Ramos (cell line): ENCODE data around the gene LILRB1.
"Not testable (repeated sequence)": the region's sequence is repeated elsewhere in the genome, so short reads cannot be mapped to it uniquely, and the experiment has no call there.

Source experiments
- in situ Hi-C: fragments of 300-500 bp; cut with MboI; formaldehyde crosslinking; loops from one replicate; pipeline ENCODE4 v1.14.3; 2022; ENCODE audit warnings: low sequenced_read_pairs; ENCODE audit not compliant: unreplicated experiment

Gene LILRB1

GRCh38 chr19:54630262-54630661, at the start of gene LILRB1:
TSS of gene LILRB1 (plus strand) at chr19:54630484. CDS start at chr19:54631074, 590 bp downstream.
- in situ Hi-C loops: loop anchor here (5.0 kb wide), 1 partner anchor 333 kb away; no protein-coding TSS in a partner anchor

DNA sequence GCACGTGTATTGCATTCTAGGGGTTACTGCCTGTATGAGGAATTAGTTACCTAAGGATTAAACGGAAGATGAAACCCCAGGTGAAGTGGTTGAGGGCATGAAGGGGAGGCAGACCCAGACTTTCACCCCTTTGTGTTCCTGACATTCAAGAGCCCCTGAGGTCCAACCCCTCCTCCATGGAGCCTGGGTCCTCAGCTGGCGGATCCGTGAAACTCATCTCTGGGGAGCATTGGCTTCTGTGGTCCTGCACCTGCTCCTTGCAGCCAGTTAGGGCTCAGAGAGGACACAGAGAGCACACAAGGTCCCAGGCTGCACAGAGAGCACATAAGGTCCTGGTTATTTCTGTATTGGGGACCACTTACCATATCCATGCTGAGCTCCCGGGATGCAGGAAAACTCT, 43.9 kb upstream of the LILRB1 start:
- in situ Hi-C loops: no loop called here

DNA sequence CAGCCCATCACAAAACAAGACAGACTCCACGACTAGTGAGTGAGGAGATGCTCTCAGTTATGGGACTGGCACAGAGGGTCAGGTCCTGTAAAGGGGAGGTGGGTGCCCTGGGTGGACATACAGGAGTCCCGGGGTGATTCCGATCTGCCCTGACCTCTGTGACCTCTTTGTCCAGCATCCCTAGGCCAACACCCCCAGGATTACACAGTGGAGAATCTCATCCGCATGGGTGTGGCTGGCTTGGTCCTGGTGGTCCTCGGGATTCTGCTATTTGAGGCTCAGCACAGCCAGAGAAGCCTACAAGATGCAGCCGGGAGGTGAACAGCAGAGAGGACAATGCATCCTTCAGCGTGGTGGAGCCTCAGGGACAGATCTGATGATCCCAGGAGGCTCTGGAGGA, 43.3 kb upstream of the LILRB1 start:
- in situ Hi-C loops: no loop called here

- in situ Hi-C loops: not testable (repeated sequence)
Observed at GRCh38 chr19:54593445-54593844, 36.8 kb upstream of the LILRB1 start, which contains the start of gene LILRA1. TSS of gene LILRA1 (plus strand) at chr19:54593632. CDS start at chr19:54594245, 613 bp downstream.

DNA sequence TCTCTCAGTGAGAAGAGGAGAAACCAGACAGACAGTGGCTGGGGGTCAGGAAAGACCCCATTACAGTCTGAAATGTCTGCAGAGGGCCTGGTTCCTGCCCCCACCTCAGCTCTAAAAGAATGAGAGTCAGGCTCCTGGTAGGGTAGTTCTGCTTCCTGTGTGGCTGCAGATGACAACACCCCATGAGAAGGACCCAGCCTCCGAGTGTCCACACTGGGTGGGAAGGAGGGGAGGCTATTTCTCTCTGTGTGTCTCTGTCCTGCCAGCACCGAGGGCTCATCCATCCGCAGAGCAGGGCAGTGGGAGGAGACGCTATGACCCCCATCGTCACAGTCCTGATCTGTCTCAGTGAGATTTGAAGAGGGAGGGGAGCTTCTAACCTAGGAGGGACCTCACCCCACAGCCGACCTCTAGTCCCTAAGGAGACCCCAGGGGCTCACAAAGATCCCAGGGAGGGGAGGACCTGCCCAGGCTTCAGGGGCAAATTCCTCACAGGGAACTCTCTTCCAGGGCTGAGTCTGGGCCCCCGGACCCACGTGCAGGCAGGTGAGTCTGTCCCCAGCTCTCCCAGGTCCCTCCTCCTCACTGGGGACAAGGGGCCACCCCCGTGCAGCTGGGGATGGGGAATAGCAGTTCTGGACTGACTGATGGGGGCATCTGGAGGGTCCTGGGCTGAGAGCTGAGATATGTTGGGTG, 36.2 kb upstream of the LILRB1 start:
- in situ Hi-C loops: not testable (repeated sequence)

- in situ Hi-C loops: no loop called here
Observed at GRCh38 chr19:54594737-54595136, 35.5 kb upstream of the LILRB1 start.

DNA sequence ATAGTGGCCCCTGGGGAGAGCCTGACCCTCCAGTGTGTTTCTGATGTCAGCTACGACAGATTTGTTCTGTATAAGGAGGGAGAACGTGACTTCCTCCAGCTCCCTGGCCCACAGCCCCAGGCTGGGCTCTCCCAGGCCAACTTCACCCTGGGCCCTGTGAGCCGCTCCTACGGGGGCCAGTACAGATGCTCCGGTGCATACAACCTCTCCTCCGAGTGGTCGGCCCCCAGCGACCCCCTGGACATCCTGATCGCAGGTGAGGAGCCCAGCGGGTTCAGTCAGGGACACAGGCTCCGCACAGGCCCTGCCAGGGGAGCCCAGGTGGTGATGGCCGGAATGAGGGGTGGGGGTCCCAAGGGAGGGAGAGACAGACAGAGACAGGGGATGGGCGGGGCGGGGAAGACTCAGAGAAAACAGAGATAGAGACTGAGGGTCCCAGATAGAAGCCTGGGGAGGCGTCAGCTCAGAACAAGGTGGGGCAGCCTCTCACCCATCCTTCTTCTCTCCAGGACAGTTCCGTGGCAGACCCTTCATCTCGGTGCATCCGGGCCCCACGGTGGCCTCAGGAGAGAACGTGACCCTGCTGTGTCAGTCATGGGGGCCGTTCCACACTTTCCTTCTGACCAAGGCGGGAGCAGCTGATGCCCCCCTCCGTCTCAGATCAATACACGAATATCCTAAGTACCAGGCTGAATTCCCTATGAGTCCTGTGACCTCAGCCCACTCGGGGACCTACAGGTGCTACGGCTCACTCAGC, 34.4 kb upstream of the LILRB1 start:
- in situ Hi-C loops: not testable (repeated sequence)

- in situ Hi-C loops: no loop called here
Observed at GRCh38 chr19:54600212-54600611, 30.1 kb upstream of the LILRB1 start.

DNA sequence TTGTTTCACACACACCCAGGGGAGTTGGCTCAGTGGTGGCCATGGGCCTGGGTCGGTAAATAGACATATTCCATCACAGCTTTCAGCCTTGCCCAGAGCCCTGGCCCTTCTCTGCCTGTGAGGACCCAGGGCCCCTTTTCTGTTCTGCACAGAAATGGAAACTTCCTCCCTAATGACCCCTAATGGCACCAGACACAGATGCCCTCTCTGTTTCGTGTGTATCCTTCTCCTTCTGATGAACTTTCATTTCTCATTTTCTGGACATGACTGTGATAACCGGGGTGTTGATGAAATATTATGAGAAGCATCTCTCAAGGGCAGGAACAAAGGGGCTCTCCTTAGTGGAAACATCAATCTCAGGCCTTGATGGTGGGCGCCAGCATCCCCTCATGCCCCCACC, 24.1 kb upstream of the LILRB1 start:
- in situ Hi-C loops: no loop called here

GRCh38 chr19:54606891-54607784, 23.1 kb upstream of the LILRB1 start:
- in situ Hi-C loops: no loop called here

- in situ Hi-C loops: no loop called here
Observed at GRCh38 chr19:54607785-54608150, 22.5 kb upstream of the LILRB1 start.

- in situ Hi-C loops: no loop called here
Observed at GRCh38 chr19:54608205-54608604, 22.1 kb upstream of the LILRB1 start.

DNA sequence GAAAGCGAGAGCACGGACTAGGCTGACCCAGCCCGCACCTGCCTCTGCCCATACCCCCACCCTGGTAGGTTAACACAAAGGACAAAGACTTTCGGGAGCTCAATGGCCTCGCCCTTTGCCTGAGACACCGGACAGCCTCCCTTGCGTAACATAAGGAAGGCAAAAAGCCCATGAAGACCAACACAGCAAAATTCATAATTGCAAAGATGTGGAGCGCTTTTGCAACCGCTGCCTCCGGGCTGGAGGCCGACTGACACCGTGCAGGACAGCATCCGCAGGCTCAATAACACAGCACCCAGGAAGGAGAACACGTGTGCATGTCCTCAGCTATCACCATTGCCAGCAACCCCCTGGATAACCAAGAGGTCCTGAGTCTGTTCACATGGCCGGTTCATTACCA, 21.5 kb upstream of the LILRB1 start:
- in situ Hi-C loops: no loop called here

GRCh38 chr19:54609356-54609791, 20.9 kb upstream of the LILRB1 start:
- in situ Hi-C loops: no loop called here

DNA sequence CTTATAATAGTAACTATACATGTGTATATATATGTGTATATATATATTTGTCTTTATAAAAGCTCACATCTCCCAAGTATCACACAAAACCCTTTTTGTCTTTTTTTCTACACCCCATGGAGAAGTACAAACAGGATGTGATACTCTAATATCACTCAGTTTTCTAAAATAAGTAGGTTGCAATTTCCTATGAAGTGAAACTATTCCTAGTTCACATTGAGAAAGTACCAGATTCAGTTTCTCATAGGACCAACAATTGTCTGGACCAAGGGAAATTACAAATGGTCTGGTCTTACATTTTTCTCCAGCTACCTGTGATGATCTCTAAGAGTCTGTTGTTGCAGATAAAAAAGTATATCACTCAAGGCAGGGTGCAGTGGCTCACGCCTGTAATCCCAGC, 17.9 kb upstream of the LILRB1 start:
- in situ Hi-C loops: no loop called here

- in situ Hi-C loops: no loop called here
Observed at GRCh38 chr19:54614726-54615125, 15.6 kb upstream of the LILRB1 start.

GRCh38 chr19:54616057-54616456, 14.2 kb upstream of the LILRB1 start:
- in situ Hi-C loops: no loop called here

DNA sequence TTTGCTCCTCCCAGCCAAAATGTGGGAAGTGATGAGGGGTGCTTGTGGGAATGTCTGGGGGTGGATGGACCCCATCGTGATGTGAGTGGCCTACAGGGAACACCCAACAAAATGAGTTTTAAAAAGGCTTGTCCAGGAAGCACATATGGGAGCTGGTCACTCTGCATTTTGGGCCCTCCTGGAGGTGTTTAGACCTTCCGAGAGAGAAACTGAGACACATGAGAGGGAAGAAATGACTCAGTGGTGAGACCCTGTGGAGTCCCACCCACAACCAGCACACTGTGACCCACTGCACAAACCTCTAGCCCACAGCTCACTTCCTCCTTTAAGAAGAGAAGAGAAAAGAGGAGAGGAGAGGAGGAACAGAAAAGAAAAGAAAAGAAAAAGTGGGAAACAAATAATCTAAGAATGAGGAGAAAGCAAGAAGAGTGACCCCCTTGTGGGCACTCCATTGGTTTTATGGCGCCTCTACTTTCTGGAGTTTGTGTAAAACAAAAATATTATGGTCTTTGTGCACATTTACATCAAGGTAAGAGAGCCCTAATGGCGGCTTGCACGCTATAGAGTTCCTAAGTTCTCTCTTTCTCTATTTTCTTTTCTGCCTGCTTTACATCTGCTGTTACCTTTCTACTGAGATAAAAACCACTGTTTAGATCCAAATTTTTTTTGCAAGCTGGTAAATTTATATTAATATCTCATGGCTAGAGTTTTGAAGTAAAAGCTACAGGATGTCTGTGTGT, 13.3 kb upstream of the LILRB1 start:
- in situ Hi-C loops: no loop called here

DNA sequence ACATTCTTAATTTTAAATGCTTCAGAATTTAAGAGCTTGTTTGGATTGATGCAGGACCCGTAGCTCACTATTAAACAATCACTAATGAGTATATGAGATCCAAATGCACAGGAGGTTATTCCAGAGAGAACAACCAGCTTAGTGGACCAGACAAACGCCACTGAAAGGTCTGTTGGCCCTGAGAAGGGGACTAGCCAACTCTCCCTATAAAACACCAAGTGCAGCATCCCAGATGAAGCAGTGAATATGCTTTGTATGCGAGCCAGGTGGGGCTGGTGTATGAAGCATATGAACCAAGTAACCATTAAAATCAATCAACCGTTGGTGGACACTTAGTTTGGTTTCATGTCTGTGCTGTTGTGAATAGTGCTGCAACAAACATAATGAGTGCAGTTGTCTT, 9.8 kb upstream of the LILRB1 start:
- in situ Hi-C loops: no loop called here

DNA sequence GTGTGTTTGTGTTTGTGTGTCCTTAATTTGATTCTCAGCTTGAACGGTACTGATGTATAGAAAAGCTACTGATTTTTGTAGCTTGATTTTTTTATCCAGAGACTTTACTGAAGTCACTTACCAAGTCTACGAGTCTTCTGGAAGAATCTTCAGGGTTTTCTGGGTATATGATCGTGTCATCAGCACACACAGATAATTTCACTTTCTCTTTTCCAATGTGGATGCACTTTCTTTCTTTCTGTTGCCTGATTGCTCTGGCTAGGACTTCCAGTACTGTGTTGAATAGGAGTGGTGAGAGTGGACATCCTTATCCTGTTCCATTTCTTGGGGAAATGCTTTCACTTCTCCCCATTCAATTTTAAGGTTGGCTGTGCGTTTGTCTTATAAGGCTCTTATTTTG, 7.9 kb upstream of the LILRB1 start:
- in situ Hi-C loops: no loop called here
